ENCODE measurements around the gene KCTD19.

- TF ChIP-seq POLR2A (IDR thresholded peaks at IDR 0.05): no peak
- peak in 3 of 6 experiments; percentile 19 to 36 (median 32) for TF ChIP-seq CTCF (IDR thresholded peaks at IDR 0.05)
Measured at GRCh38 chr16:67278773-67279295, 47.7 kb downstream of the KCTD19 start.

Data from esophagus squamous epithelium (tissue), 4 donors.